ENCODE results near the gene NFAM1.

- TF ChIP-seq CTCF (IDR thresholded peaks at IDR 0.05) (no peak), EZH2 (IDR thresholded peaks at IDR 0.05) (no peak), EZH2phosphoT487 (IDR thresholded peaks at IDR 0.05) (no peak)
These were observed 61.1 kb downstream of the NFAM1 start for GRCh38 chr22:42371099-42371498.

Data from neural progenitor cell (in vitro differentiated cells).